OCI-LY3 (cell line): ENCODE results near the gene BBOX1.

Experiments used
- EZH2phosphoT487 ChIP-seq: fragments of 200-600 bp; shearing (Covaris generic); IDR thresholded peaks from 2 replicates; pipeline ENCODE4 v1.6.1; 2018; ENCODE audit warnings: antibody characterized with exemption, mixed run types, low read depth
- TF ChIP-seq, protein P1 (sequence below): fragments of 200-600, 300-600 bp; sonication (generic); IDR thresholded peaks from 2 replicates; pipeline ENCODE4 v1.5.1; 2014; ENCODE audit warnings: antibody characterized with exemption, low read length, low read depth

DNA sequence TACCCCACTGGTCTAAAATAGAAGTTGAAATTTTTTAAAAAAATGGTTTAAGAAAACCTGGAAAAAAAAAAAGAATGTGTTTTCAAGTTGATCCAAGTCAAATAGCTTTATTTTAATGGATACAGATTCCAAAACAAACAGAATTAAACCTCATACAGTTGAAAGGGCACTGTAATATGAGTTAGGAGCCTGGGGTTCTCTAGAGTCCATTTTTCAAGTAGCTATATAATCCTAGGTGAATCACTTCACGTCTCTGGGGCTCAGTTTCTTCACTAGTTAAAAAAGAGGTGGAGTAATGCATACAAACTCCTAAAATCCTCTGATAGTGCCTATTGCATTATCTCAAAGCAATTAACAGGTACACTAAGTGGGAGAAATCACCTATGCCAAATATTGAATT is 132.9 kb downstream of the BBOX1 start:
- TF ChIP-seq, protein P1, sequence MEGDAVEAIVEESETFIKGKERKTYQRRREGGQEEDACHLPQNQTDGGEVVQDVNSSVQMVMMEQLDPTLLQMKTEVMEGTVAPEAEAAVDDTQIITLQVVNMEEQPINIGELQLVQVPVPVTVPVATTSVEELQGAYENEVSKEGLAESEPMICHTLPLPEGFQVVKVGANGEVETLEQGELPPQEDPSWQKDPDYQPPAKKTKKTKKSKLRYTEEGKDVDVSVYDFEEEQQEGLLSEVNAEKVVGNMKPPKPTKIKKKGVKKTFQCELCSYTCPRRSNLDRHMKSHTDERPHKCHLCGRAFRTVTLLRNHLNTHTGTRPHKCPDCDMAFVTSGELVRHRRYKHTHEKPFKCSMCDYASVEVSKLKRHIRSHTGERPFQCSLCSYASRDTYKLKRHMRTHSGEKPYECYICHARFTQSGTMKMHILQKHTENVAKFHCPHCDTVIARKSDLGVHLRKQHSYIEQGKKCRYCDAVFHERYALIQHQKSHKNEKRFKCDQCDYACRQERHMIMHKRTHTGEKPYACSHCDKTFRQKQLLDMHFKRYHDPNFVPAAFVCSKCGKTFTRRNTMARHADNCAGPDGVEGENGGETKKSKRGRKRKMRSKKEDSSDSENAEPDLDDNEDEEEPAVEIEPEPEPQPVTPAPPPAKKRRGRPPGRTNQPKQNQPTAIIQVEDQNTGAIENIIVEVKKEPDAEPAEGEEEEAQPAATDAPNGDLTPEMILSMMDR: no peak
- no peak for TF ChIP-seq EZH2phosphoT487
